CD4-positive, alpha-beta T cell (primary cell): ENCODE results near the gene ST3GAL5. TPM values are rescaled to one million over a fixed set of nuclear protein-coding genes. Genes with fewer than 3 reads are reported as not detected.

Experiments
- ATAC-seq: fragments of 200-7000 bp; cut with Tn5 transposase; one replicate; pipeline ENCODE4 v1.10.0; 2022; ENCODE audit warnings: mild to moderate bottlenecking; ENCODE audit not compliant: poor library complexity
- CTCF ChIA-PET: fragments of 350-600 bp; sonication (Branson Sonifier 250); formaldehyde crosslinking; loops from one replicate; lab custom pipeline; 2021; ENCODE audit warnings: antibody characterized with exemption, inconsistent platforms; lab: Charles Lee
- POLR2A ChIA-PET: fragments of 350-600 bp; sonication (Branson Sonifier 250); formaldehyde crosslinking; loops from one replicate; lab custom pipeline; 2021; ENCODE audit warnings: antibody characterized with exemption, inconsistent platforms; lab: Charles Lee
- DNase-seq, 14 experiments: peaks; one replicate each; pipeline ENCODE4 v3.0.0-alpha.2; 2013 to 2020; ENCODE audit warnings: mixed read lengths in 2 of 14
- H3K27ac ChIP-seq, 2 donors: one replicate each; pipeline versions ENCODE4 v1.5.1 to v1.7.0; 2013; ENCODE audit warnings: low read length in 2 of 2, low read depth in 1 of 2, mild to moderate bottlenecking in 1 of 2
- H3K27me3 ChIP-seq, 2 experiments: 1 replicate in 1 of 2; 2 replicates in 1 of 2; pipeline versions ENCODE4 v1.6.1 to v1.7.0; 2013; ENCODE audit warnings: low read length in 2 of 2, control low read depth in 1 of 2, mild to moderate bottlenecking in 1 of 2, moderate library complexity in 1 of 2; ENCODE audit not compliant: insufficient read depth in 2 of 2, control insufficient read depth in 1 of 2
- H3K36me3 ChIP-seq: one replicate; pipeline ENCODE4 v1.6.1; 2013; ENCODE audit warnings: low read length, control low read depth; ENCODE audit not compliant: insufficient read depth
- H3K4me1 ChIP-seq: one replicate; pipeline ENCODE4 v1.6.1; 2013; ENCODE audit warnings: low read length, control low read depth; ENCODE audit not compliant: insufficient read depth
- H3K4me3 ChIP-seq: one replicate; pipeline ENCODE4 v1.5.1; 2013; ENCODE audit warnings: mild to moderate bottlenecking, low read length, moderate library complexity
- H3K9me3 ChIP-seq, 2 experiments: 1 replicate in 1 of 2; 2 replicates in 1 of 2; pipeline versions ENCODE4 v1.6.1 to v1.7.0; 2013; ENCODE audit warnings: low read length in 2 of 2, mild to moderate bottlenecking in 2 of 2, control low read depth in 1 of 2, moderate library complexity in 1 of 2; ENCODE audit not compliant: control insufficient read depth in 1 of 2, insufficient read depth in 1 of 2
- H3K27ac Mint-ChIP-seq: one replicate; pipeline ENCODE4 v1.8.0; 2020; ENCODE audit warnings: mixed read lengths
- H3K27me3 Mint-ChIP-seq: one replicate; pipeline ENCODE4 v1.8.0; 2021; ENCODE audit warnings: mixed read lengths
- H3K36me3 Mint-ChIP-seq: one replicate; pipeline ENCODE4 v1.8.0; 2021; ENCODE audit warnings: low read depth, mixed read lengths
- H3K4me1 Mint-ChIP-seq: one replicate; pipeline ENCODE4 v1.8.0; 2021; ENCODE audit warnings: low read depth, mixed read lengths
- H3K4me3 Mint-ChIP-seq: one replicate; pipeline ENCODE4 v1.8.0; 2020; ENCODE audit warnings: mild to moderate bottlenecking, mixed read lengths
- H3K9me3 Mint-ChIP-seq: one replicate; pipeline ENCODE4 v1.8.0; 2020; ENCODE audit warnings: mixed read lengths
- CTCF ChIP-seq: fragments of 200-600 bp; IDR thresholded peaks from one replicate; pipeline ENCODE4 v1.8.0; 2022; ENCODE audit warnings: antibody characterized with exemption, mild to moderate bottlenecking
- intact Hi-C, 2 experiments: fragments of 100-400 bp; cut with DNase I in 1 of 2; cut with micrococcal nuclease in 1 of 2; formaldehyde crosslinking; loops; one replicate each; pipeline versions ENCODE4 v1.15.1 to v1.9.0; 2023 to 2025; cut with DNase I, micrococcal nuclease
- total RNA-seq, 174 experiments: library from RNA in 2 of 174; stranded (reverse) in 2 of 174; gene quantifications; one replicate each; pipeline ENCODE4 v1.2.3 and lab custom pipeline; 2021 to 2026

Gene ST3GAL5
- total RNA-seq, 2 experiments from 2014 or later: 76.7 to 77.8 TPM

GRCh38 chr2:85814802-85815550 lies 73.8 kb downstream of the ST3GAL5 start:
- Histone ChIP-seq H3K4me1 (peaks cover 4% of the 10 kb centered on the region), H3K27ac (no peak overlapping the region), H3K27me3 (no peaks in the 10 kb centered on the region), H3K4me3 (no peak overlapping the region), H3K36me3 (no peaks in the 10 kb centered on the region), H3K9me3 (no peaks in the 10 kb centered on the region)
- H3K27ac Mint-ChIP-seq: no peak overlapping the region
- no peaks in the 10 kb centered on the region for H3K36me3 Mint-ChIP-seq
- H3K4me3 Mint-ChIP-seq: no peak overlapping the region
- no peak for ATAC-seq
- H3K27me3 Mint-ChIP-seq: peaks cover 22% of the 10 kb centered on the region
- intact Hi-C loops: loop anchor here (1.0 kb wide), 2 partner anchors 65 to 86 kb away; no protein-coding TSS in a partner anchor
- H3K9me3 Mint-ChIP-seq: no peaks in the 10 kb centered on the region
- ChIA-PET CTCF (interaction anchor here (1.0 to 2.0 kb wide), 7 partner anchors 12 to 288 kb away, joined by 3 to 7 read pairs (median 5); no protein-coding TSS in a partner anchor), POLR2A (no interaction called here)
- no peak for TF ChIP-seq CTCF
- no peaks in the 10 kb centered on the region for H3K4me1 Mint-ChIP-seq
- DNase-seq: no peak

- Mint-ChIP-seq H3K9me3 (no peaks in the 10 kb centered on the region), H3K36me3 (no peaks in the 10 kb centered on the region), H3K4me3 (no peak overlapping the region), H3K27ac (no peak overlapping the region), H3K4me1 (no peaks in the 10 kb centered on the region), H3K27me3 (peaks cover 22% of the 10 kb centered on the region)
- ATAC-seq (peak; percentile 80), DNase-seq (peak; percentile 65 to 86 (median 74))
- CTCF ChIA-PET: interaction anchor here (0.6 to 2.0 kb wide), 13 partner anchors 10 to 442 kb away, joined by 3 to 7 read pairs (median 4); no protein-coding TSS in a partner anchor
- H3K4me3 ChIP-seq: no peak overlapping the region
- TF ChIP-seq CTCF: peak; percentile 77
- no peaks in the 10 kb centered on the region for H3K9me3 ChIP-seq
- no peaks in the 10 kb centered on the region for H3K27me3 ChIP-seq
- POLR2A ChIA-PET: no interaction called here
- H3K36me3 ChIP-seq: no peaks in the 10 kb centered on the region
- intact Hi-C loops: loop anchor here (1.0 kb wide), 2 partner anchors 64 to 85 kb away; no protein-coding TSS in a partner anchor
- no peak overlapping the region for H3K27ac ChIP-seq
- H3K4me1 ChIP-seq: peaks cover 4% of the 10 kb centered on the region
Measured at GRCh38 chr2:85813982-85814801, 74.6 kb downstream of the ST3GAL5 start.

GRCh38 chr2:85813211-85813981 lies 75.4 kb downstream of the ST3GAL5 start:
- Histone ChIP-seq H3K4me1 (peaks cover 4% of the 10 kb centered on the region), H3K36me3 (no peaks in the 10 kb centered on the region), H3K27me3 (no peaks in the 10 kb centered on the region), H3K27ac (no peak overlapping the region), H3K9me3 (no peaks in the 10 kb centered on the region), H3K4me3 (no peak overlapping the region)
- POLR2A ChIA-PET: no interaction called here
- ATAC-seq (no peak), DNase-seq (no peak)
- H3K4me3 Mint-ChIP-seq: no peak overlapping the region
- no peaks in the 10 kb centered on the region for H3K4me1 Mint-ChIP-seq
- CTCF ChIA-PET: interaction anchor here (0.5 to 2.0 kb wide), 14 partner anchors 8 to 441 kb away, joined by 3 to 7 read pairs (median 4); no protein-coding TSS in a partner anchor
- peaks cover 18% of the 10 kb centered on the region for H3K27me3 Mint-ChIP-seq
- no peaks in the 10 kb centered on the region for H3K36me3 Mint-ChIP-seq
- intact Hi-C loops: no loop called here
- no peak for TF ChIP-seq CTCF
- H3K27ac Mint-ChIP-seq: no peak overlapping the region
- H3K9me3 Mint-ChIP-seq: no peaks in the 10 kb centered on the region
